H9 (cell line): Measurements from ENCODE around the gene CR1. TPM values are rescaled to one million over a fixed set of nuclear protein-coding genes. Genes with fewer than 3 reads are reported as not detected.
"Not testable (repeated sequence)": the region's sequence is repeated elsewhere in the genome, so short reads cannot be mapped to it uniquely, and the experiment has no call there.

Source experiments
- DNase-seq: peaks from one replicate; pipeline ENCODE4 v3.0.0-alpha.2; 2017
- H2AFZ ChIP-seq: one replicate; pipeline ENCODE4 v1.6.1; 2013; ENCODE audit warnings: mild to moderate bottlenecking, low read length, control low read depth, moderate library complexity
- H2AK5ac ChIP-seq: 2 replicates; pipeline ENCODE4 v1.6.1; 2013; ENCODE audit warnings: low read length, control low read depth, mixed read lengths; ENCODE audit not compliant: insufficient read length
- H2BK120ac ChIP-seq: one replicate; pipeline ENCODE4 v1.6.1; 2013; ENCODE audit warnings: low read depth, mild to moderate bottlenecking, low read length, control low read depth, inconsistent platforms; ENCODE audit not compliant: poor library complexity, severe bottlenecking
- H2BK12ac ChIP-seq: 2 replicates; pipeline ENCODE4 v1.6.1; 2013; ENCODE audit warnings: low read length, control low read depth, mixed read lengths, low read depth; ENCODE audit not compliant: insufficient read length
- H2BK15ac ChIP-seq: 2 replicates; pipeline ENCODE4 v1.6.1; 2013; ENCODE audit warnings: low read depth, low read length, control low read depth
- H2BK20ac ChIP-seq: one replicate; pipeline ENCODE4 v1.6.1; 2013; ENCODE audit warnings: low read depth, mild to moderate bottlenecking, low read length, control low read depth, inconsistent platforms; ENCODE audit not compliant: poor library complexity, severe bottlenecking
- H2BK5ac ChIP-seq: 2 replicates; pipeline ENCODE4 v1.6.1; 2013; ENCODE audit warnings: low read length, control low read depth, mixed read lengths; ENCODE audit not compliant: insufficient read length
- H3K14ac ChIP-seq: 2 replicates; pipeline ENCODE4 v1.6.1; 2013; ENCODE audit warnings: low read length, control low read depth; ENCODE audit not compliant: insufficient read depth
- H3K18ac ChIP-seq: 2 replicates; pipeline ENCODE4 v1.6.1; 2013; ENCODE audit warnings: low read depth, mild to moderate bottlenecking, mixed read lengths, low read length, control low read depth; ENCODE audit not compliant: insufficient read length
- H3K23ac ChIP-seq: 2 replicates; pipeline ENCODE4 v1.6.1; 2013; ENCODE audit warnings: low read length, control low read depth, mixed read lengths, low read depth; ENCODE audit not compliant: insufficient read length
- H3K23me2 ChIP-seq: 2 replicates; pipeline ENCODE4 v1.6.1; 2013; ENCODE audit warnings: low read depth, mild to moderate bottlenecking, mixed read lengths, low read length, control low read depth; ENCODE audit not compliant: insufficient read length, poor library complexity, severe bottlenecking
- H3K27ac ChIP-seq: 2 replicates; pipeline ENCODE4 v1.5.1; 2013; ENCODE audit warnings: low read length, control low read depth, mixed read lengths, low read depth; ENCODE audit not compliant: insufficient read length
- H3K27me3 ChIP-seq: 2 replicates; pipeline ENCODE4 v1.6.1; 2013; ENCODE audit warnings: low read length, control low read depth, inconsistent platforms; ENCODE audit not compliant: insufficient read depth
- H3K4ac ChIP-seq: 2 replicates; pipeline ENCODE4 v1.6.1; 2013; ENCODE audit warnings: low read depth, mild to moderate bottlenecking, control low read depth, inconsistent platforms, low read length, moderate library complexity
- H3K4me1 ChIP-seq: 2 replicates; pipeline ENCODE4 v1.6.1; 2013; ENCODE audit warnings: low read length, control low read depth, inconsistent platforms; ENCODE audit not compliant: insufficient read depth
- H3K4me2 ChIP-seq: 2 replicates; pipeline ENCODE4 v1.6.1; 2013; ENCODE audit warnings: low read length, control low read depth, mixed read lengths; ENCODE audit not compliant: insufficient read length, insufficient read depth
- H3K56ac ChIP-seq: 2 replicates; pipeline ENCODE4 v1.6.1; 2013; ENCODE audit warnings: low read depth, mild to moderate bottlenecking, mixed read lengths, low read length, control low read depth; ENCODE audit not compliant: insufficient read length
- H3K79me1 ChIP-seq: 2 replicates; pipeline ENCODE4 v1.6.1; 2013; ENCODE audit warnings: low read depth, mild to moderate bottlenecking, moderate library complexity, low read length, control low read depth, inconsistent platforms; ENCODE audit not compliant: insufficient read depth, poor library complexity, severe bottlenecking
- H3K79me2 ChIP-seq: 2 replicates; pipeline ENCODE4 v1.6.1; 2013; ENCODE audit warnings: low read length, control low read depth, inconsistent platforms; ENCODE audit not compliant: insufficient read depth
- H3K9ac ChIP-seq: 2 replicates; pipeline ENCODE4 v1.6.1; 2013; ENCODE audit warnings: low read length, control low read depth, mixed read lengths; ENCODE audit not compliant: insufficient read length; ENCODE audit errors: extremely low read depth
- H3K9me3 ChIP-seq: one replicate; pipeline ENCODE4 v1.6.1; 2013; ENCODE audit warnings: low read depth, low read length, inconsistent platforms; ENCODE audit not compliant: control insufficient read depth
- H3T11ph ChIP-seq: one replicate; pipeline ENCODE4 v1.6.1; 2013; ENCODE audit warnings: mild to moderate bottlenecking, low read length, control low read depth, inconsistent platforms
- H4K20me1 ChIP-seq: one replicate; pipeline ENCODE4 v1.6.1; 2013; ENCODE audit not compliant: control insufficient read depth, insufficient read length, insufficient read depth
- H4K5ac ChIP-seq: 2 replicates; pipeline ENCODE4 v1.6.1; 2013; ENCODE audit warnings: low read depth, mild to moderate bottlenecking, mixed read lengths, low read length, control low read depth; ENCODE audit not compliant: insufficient read length
- H4K8ac ChIP-seq: replicated peaks from 2 replicates; pipeline ENCODE4 v1.6.1; 2013; ENCODE audit warnings: low read length, control low read depth, mixed read lengths, low read depth; ENCODE audit not compliant: insufficient read length
- H4K91ac ChIP-seq: 2 replicates; pipeline ENCODE4 v1.6.1; 2013; ENCODE audit warnings: low read depth, mild to moderate bottlenecking, moderate library complexity, mixed read lengths, low read length, control low read depth; ENCODE audit not compliant: insufficient read length
- H3K27ac Mint-ChIP-seq, 3 experiments: 2 replicates in 2 of 3; 3 replicates in 1 of 3; pipeline ENCODE4 v1.8.0; 2020 to 2021; ENCODE audit warnings: mixed read lengths in 3 of 3, mild to moderate bottlenecking in 1 of 3, moderate library complexity in 1 of 3
- H3K27me3 Mint-ChIP-seq: 2 replicates; pipeline ENCODE4 v1.8.0; 2021; ENCODE audit warnings: low read depth, mild to moderate bottlenecking, moderate library complexity, mixed read lengths
- H3K36me3 Mint-ChIP-seq, 3 experiments: 2 replicates in 2 of 3; 3 replicates in 1 of 3; pipeline ENCODE4 v1.8.0; 2020 to 2021; ENCODE audit warnings: low read depth in 3 of 3, mixed read lengths in 3 of 3; ENCODE audit not compliant: insufficient read depth in 1 of 3
- H3K4me1 Mint-ChIP-seq, 2 experiments: 2 replicates each; pipeline ENCODE4 v1.8.0; 2020; ENCODE audit warnings: mixed read lengths in 2 of 2
- H3K4me3 Mint-ChIP-seq, 2 experiments: 2 replicates in 1 of 2; 3 replicates in 1 of 2; pipeline ENCODE4 v1.8.0; 2020 to 2021; ENCODE audit warnings: mild to moderate bottlenecking in 2 of 2, mixed read lengths in 2 of 2, moderate library complexity in 1 of 2
- H3K9me3 Mint-ChIP-seq, 2 experiments: 2 replicates in 1 of 2; 3 replicates in 1 of 2; pipeline ENCODE4 v1.8.0; 2020; ENCODE audit warnings: mild to moderate bottlenecking in 2 of 2, mixed read lengths in 2 of 2, moderate library complexity in 1 of 2
- WGBS: extraction: QIAGEN DNeasy Blood & Tissue Kit; methylation state at CpG from one replicate; pipeline ENCODE4 v1.1.7; 2013; ENCODE audit warnings: missing lambda C conversion rate, low lambda C conversion rate, mixed read lengths; ENCODE audit not compliant: insufficient read length; ENCODE audit errors: extremely low coverage; 5-methylcytosine and 5-hydroxymethylcytosine counted together
- total RNA-seq: library from RNA; stranded (reverse); gene quantifications from 2 replicates; pipeline ENCODE4 v1.2.1, GENCODE V29; 2021

CR1 gene
- total RNA-seq, 1 experiment from 2014 or later, result 0.04 TPM

DNA sequence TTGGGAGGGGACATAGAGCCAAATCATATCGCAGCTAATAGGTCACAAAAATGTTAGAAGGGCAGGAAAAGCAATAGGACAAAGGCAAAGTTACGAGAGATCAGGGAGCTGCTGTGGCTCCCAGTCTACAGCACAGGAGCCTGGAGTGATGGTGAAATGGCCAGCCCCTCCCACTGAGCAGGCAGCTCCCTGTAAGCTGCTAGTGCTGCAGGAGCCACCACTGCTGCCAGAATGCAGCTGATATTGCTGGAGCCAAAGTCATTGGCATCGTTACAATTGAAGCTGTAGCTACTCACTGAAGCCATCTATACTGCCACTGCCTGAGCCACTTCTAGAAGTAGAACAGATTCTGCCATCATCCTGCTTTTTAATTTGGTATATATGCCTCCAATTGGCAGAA, 29.3 kb downstream of the CR1 start:
- H3K14ac ChIP-seq, H3K27me3 ChIP-seq, H3K79me2 ChIP-seq, H3K23ac ChIP-seq, H2BK120ac ChIP-seq, H3K4me2 ChIP-seq, DNase-seq, H3K36me3 Mint-ChIP-seq, H4K20me1 ChIP-seq, H3K4me3 Mint-ChIP-seq, H4K5ac ChIP-seq, H3K9ac ChIP-seq, H3K4ac ChIP-seq, H3K27ac Mint-ChIP-seq, H3K4me1 Mint-ChIP-seq, H2BK12ac ChIP-seq, H3K79me1 ChIP-seq, H3K56ac ChIP-seq, H4K91ac ChIP-seq, H2AK5ac ChIP-seq, H2BK20ac ChIP-seq, H3T11ph ChIP-seq, H2AFZ ChIP-seq, H3K9me3 Mint-ChIP-seq, H3K18ac ChIP-seq, H3K27ac ChIP-seq, H2BK15ac ChIP-seq, H2BK5ac ChIP-seq, H3K27me3 Mint-ChIP-seq, H3K9me3 ChIP-seq, H3K23me2 ChIP-seq, H3K4me1 ChIP-seq, H4K8ac ChIP-seq: not testable (repeated sequence)
- WGBS, result no CpG with 5 or more reads among the region's 3 CpGs

DNA sequence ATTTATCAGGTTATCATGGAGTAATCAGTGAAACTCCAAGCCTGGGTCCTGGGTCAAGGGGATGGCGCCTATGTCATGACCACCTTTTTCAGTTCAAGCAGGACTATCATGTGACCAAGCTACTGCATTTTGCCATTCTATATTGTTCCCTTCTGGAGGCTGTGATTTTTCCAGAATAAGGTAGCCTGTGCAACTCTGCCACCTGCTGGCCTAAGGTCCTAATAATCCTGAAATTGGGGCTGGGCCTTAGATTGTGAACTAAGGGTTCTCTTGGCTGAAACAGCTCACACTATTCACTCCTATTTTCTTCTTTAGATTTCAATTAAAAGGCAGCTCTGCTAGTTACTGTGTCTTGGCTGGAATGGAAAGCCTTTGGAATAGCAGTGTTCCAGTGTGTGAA, 32.4 kb downstream of the CR1 start:
- not testable (repeated sequence) for H3K4me1 Mint-ChIP-seq, H3K4me3 Mint-ChIP-seq, H3K36me3 Mint-ChIP-seq

More for the DNA sequence above, 32.4 kb downstream of the CR1 start:
- not testable (repeated sequence) for H2AK5ac ChIP-seq, H2BK120ac ChIP-seq, H3K27me3 Mint-ChIP-seq, DNase-seq, H4K8ac ChIP-seq, H3K9ac ChIP-seq, H3K79me1 ChIP-seq, H2BK20ac ChIP-seq, H3K18ac ChIP-seq, H3K9me3 ChIP-seq, H3K4me1 ChIP-seq, H2BK15ac ChIP-seq, H4K91ac ChIP-seq, H3K27me3 ChIP-seq, H3K27ac ChIP-seq, H3T11ph ChIP-seq, H2BK5ac ChIP-seq, H3K14ac ChIP-seq, H4K20me1 ChIP-seq, H3K4me2 ChIP-seq, H4K5ac ChIP-seq, H3K4ac ChIP-seq, H3K27ac Mint-ChIP-seq, H3K23me2 ChIP-seq, H2BK12ac ChIP-seq, H2AFZ ChIP-seq, H3K79me2 ChIP-seq, H3K9me3 Mint-ChIP-seq, H3K56ac ChIP-seq, H3K23ac ChIP-seq
- WGBS, result no CpG with 5 or more reads among the region's 1 CpG
